Ectodermal cell (in vitro differentiated cells): ENCODE measurements around the gene ARPC4.
A peak's percentile ranks its signal among the peaks of the same experiment; 100 is the strongest.

Experiments used
- H3K27ac ChIP-seq: 2 replicates; pipeline ENCODE4 v1.7.0; 2013; ENCODE audit warnings: mild to moderate bottlenecking, low read depth, low read length; ENCODE audit not compliant: insufficient read depth, poor library complexity, severe bottlenecking
- H3K27me3 ChIP-seq: 2 replicates; pipeline ENCODE4 v1.7.0; 2013; ENCODE audit warnings: mild to moderate bottlenecking, low read length; ENCODE audit not compliant: insufficient read depth, control insufficient read depth, poor library complexity, severe bottlenecking
- H3K36me3 ChIP-seq: one replicate; pipeline ENCODE4 v1.7.0; 2013; ENCODE audit warnings: low read length; ENCODE audit not compliant: control insufficient read depth, insufficient read depth
- H3K4me1 ChIP-seq: one replicate; pipeline ENCODE4 v1.7.0; 2013; ENCODE audit warnings: low read length; ENCODE audit not compliant: control insufficient read depth, insufficient read depth
- H3K4me3 ChIP-seq: 2 replicates; pipeline ENCODE4 v1.7.0; 2013; ENCODE audit warnings: low read depth, low read length, control low read depth; ENCODE audit not compliant: insufficient read depth
- H3K9me3 ChIP-seq: 2 replicates; pipeline ENCODE4 v1.7.0; 2013; ENCODE audit warnings: mild to moderate bottlenecking, low read length, moderate library complexity; ENCODE audit not compliant: control insufficient read depth
- WGBS, 2 experiments: methylation state at CpG; one replicate each; pipeline ENCODE4 v1.1.7; 2013; ENCODE audit warnings: missing lambda C conversion rate in 2 of 2; 5-methylcytosine and 5-hydroxymethylcytosine counted together

ARPC4 gene

GRCh38 chr3:9791127-9791526 is 1.8 kb upstream of the ARPC4 start:
- H3K4me1 ChIP-seq, result no peaks in the 10 kb centered on the region
- no peaks in the 10 kb centered on the region for H3K27me3 ChIP-seq
- no peaks in the 10 kb centered on the region for H3K9me3 ChIP-seq
- peaks cover 26% of the 10 kb centered on the region for H3K36me3 ChIP-seq
- 95 to 96% methylated on average over 11 of the region's 11 CpGs for WGBS, 2 experiments
- H3K27ac ChIP-seq, result no peak overlapping the region
- no peak overlapping the region for H3K4me3 ChIP-seq

- Histone ChIP-seq H3K27me3 (no peaks in the 10 kb centered on the region), H3K4me1 (no peaks in the 10 kb centered on the region), H3K9me3 (no peaks in the 10 kb centered on the region), H3K4me3 (peak overlapping the region; percentile 95), H3K27ac (peak overlapping the region; percentile 100), H3K36me3 (peaks cover 19% of the 10 kb centered on the region)
- 20% methylated on average over 14 of the region's 14 CpGs for WGBS, 2 experiments
Measured at GRCh38 chr3:9791790-9792404, 985 bp upstream of the ARPC4 start.

- H3K4me3 ChIP-seq, result peak overlapping the region; percentile 95
- H3K9me3 ChIP-seq, result no peaks in the 10 kb centered on the region
- H3K27me3 ChIP-seq, result no peaks in the 10 kb centered on the region
- peaks cover 29% of the 10 kb centered on the region for H3K36me3 ChIP-seq
- H3K27ac ChIP-seq, result peak overlapping the region; percentile 100
- no peaks in the 10 kb centered on the region for H3K4me1 ChIP-seq
- WGBS, 2 experiments, result 1 to 2% methylated on average over 23 of the region's 23 CpGs
Measured at GRCh38 chr3:9793161-9793781, 389 bp downstream of the ARPC4 start.

- Histone ChIP-seq H3K4me1 (no peaks in the 10 kb centered on the region), H3K27ac (no peak overlapping the region), H3K36me3 (peaks cover 30% of the 10 kb centered on the region), H3K27me3 (no peaks in the 10 kb centered on the region), H3K9me3 (no peaks in the 10 kb centered on the region), H3K4me3 (no peak overlapping the region)
- 94 to 96% methylated on average over 11 of the region's 11 CpGs for WGBS, 2 experiments
Measured at GRCh38 chr3:9794400-9794799, 1.5 kb downstream of the ARPC4 start.

GRCh38 chr3:9795207-9795606 is 2.3 kb downstream of the ARPC4 start:
- Histone ChIP-seq H3K4me3 (no peak overlapping the region), H3K36me3 (peaks cover 30% of the 10 kb centered on the region), H3K4me1 (no peaks in the 10 kb centered on the region), H3K27me3 (no peaks in the 10 kb centered on the region), H3K9me3 (no peaks in the 10 kb centered on the region), H3K27ac (no peak overlapping the region)
- WGBS, 2 experiments, result 96% methylated on average over 5 of the region's 5 CpGs

- no peak overlapping the region for H3K27ac ChIP-seq
- H3K9me3 ChIP-seq, result no peaks in the 10 kb centered on the region
- H3K4me1 ChIP-seq, result no peaks in the 10 kb centered on the region
- WGBS, 2 experiments, result 95 to 96% methylated on average over 12 of the region's 12 CpGs
- peaks cover 36% of the 10 kb centered on the region for H3K36me3 ChIP-seq
- H3K4me3 ChIP-seq, result no peak overlapping the region
- no peaks in the 10 kb centered on the region for H3K27me3 ChIP-seq
Measured at GRCh38 chr3:9797196-9797945, 4.5 kb downstream of the ARPC4 start.

GRCh38 chr3:9800529-9800928 is 7.6 kb downstream of the ARPC4 start:
- no peaks in the 10 kb centered on the region for H3K4me1 ChIP-seq
- H3K27ac ChIP-seq, result no peak overlapping the region
- no peak overlapping the region for H3K4me3 ChIP-seq
- no peaks in the 10 kb centered on the region for H3K9me3 ChIP-seq
- no peaks in the 10 kb centered on the region for H3K27me3 ChIP-seq
- peaks cover 56% of the 10 kb centered on the region for H3K36me3 ChIP-seq
- WGBS, 2 experiments, result 88 to 93% methylated on average over 5 of the region's 5 CpGs

GRCh38 chr3:9803494-9803893 is 10.6 kb downstream of the ARPC4 start:
- Histone ChIP-seq H3K4me3 (no peak overlapping the region), H3K36me3 (peaks cover 48% of the 10 kb centered on the region), H3K27ac (no peak overlapping the region), H3K27me3 (no peaks in the 10 kb centered on the region), H3K9me3 (no peaks in the 10 kb centered on the region), H3K4me1 (peaks cover 13% of the 10 kb centered on the region)
- 100% methylated on average over 1 of the region's 1 CpG for WGBS, 2 experiments

- no peak overlapping the region for H3K27ac ChIP-seq
- 92 to 99% methylated on average over 4 to 5 of the region's 5 CpGs for WGBS, 2 experiments
- H3K9me3 ChIP-seq, result no peaks in the 10 kb centered on the region
- peaks cover 19% of the 10 kb centered on the region for H3K4me1 ChIP-seq
- H3K4me3 ChIP-seq, result no peak overlapping the region
- H3K27me3 ChIP-seq, result no peaks in the 10 kb centered on the region
- H3K36me3 ChIP-seq, result peaks cover 41% of the 10 kb centered on the region
Measured at GRCh38 chr3:9804996-9805395, 12.1 kb downstream of the ARPC4 start.

- Histone ChIP-seq H3K27ac (no peak overlapping the region), H3K36me3 (peaks cover 33% of the 10 kb centered on the region)
- 96% methylated on average over 12 of the region's 12 CpGs for WGBS, 2 experiments
Measured at GRCh38 chr3:9806137-9806536, 13.3 kb downstream of the ARPC4 start.

More at GRCh38 chr3:9806137-9806536, 13.3 kb downstream of the ARPC4 start:
- Histone ChIP-seq H3K4me1 (peaks cover 22% of the 10 kb centered on the region), H3K9me3 (no peaks in the 10 kb centered on the region), H3K27me3 (peaks cover 5% of the 10 kb centered on the region), H3K4me3 (no peak overlapping the region)
